OCI-LY7 (cell line): ENCODE data around the gene ODF2L.

Experiments
- EZH2phosphoT487 ChIP-seq: fragments of 200-600 bp; sonication (generic); IDR thresholded peaks from 2 replicates; pipeline ENCODE4 v1.6.1; 2018; ENCODE audit warnings: low read depth, borderline replicate concordance, mild to moderate bottlenecking, mixed run types, antibody characterized with exemption, low read length, moderate library complexity, mixed read lengths
- TF ChIP-seq, protein P1 (sequence below): fragments of 200-600 bp; sonication (generic); conservative IDR thresholded peaks from 2 replicates; pipeline ENCODE4 v1.5.1; 2014; ENCODE audit warnings: mild to moderate bottlenecking, antibody characterized with exemption, low read length, moderate library complexity, mixed read lengths

GRCh38 chr1:86436041-86436440, 39.9 kb upstream of the ODF2L start:
- TF ChIP-seq, protein P1, sequence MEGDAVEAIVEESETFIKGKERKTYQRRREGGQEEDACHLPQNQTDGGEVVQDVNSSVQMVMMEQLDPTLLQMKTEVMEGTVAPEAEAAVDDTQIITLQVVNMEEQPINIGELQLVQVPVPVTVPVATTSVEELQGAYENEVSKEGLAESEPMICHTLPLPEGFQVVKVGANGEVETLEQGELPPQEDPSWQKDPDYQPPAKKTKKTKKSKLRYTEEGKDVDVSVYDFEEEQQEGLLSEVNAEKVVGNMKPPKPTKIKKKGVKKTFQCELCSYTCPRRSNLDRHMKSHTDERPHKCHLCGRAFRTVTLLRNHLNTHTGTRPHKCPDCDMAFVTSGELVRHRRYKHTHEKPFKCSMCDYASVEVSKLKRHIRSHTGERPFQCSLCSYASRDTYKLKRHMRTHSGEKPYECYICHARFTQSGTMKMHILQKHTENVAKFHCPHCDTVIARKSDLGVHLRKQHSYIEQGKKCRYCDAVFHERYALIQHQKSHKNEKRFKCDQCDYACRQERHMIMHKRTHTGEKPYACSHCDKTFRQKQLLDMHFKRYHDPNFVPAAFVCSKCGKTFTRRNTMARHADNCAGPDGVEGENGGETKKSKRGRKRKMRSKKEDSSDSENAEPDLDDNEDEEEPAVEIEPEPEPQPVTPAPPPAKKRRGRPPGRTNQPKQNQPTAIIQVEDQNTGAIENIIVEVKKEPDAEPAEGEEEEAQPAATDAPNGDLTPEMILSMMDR = no peak
- no peak for TF ChIP-seq EZH2phosphoT487
